Forelimb muscle (tissue), 1 donor: ENCODE data around the gene CHRNB4. TPM values are rescaled to one million over a fixed set of nuclear protein-coding genes. Genes with fewer than 3 reads are reported as not detected.

ENCODE experiments used
- DNase-seq: peaks from one replicate; pipeline ENCODE4 v3.0.0-alpha.2; 2013; ENCODE audit warnings: low read depth
- polyA plus RNA-seq: library from polyadenylated mRNA; unstranded; fragments of 120-200 nt; gene quantifications from one replicate; pipeline ENCODE4 v1.2.1, GENCODE V29; 2013; ENCODE audit not compliant: insufficient read length

CHRNB4 gene
- polyA plus RNA-seq, 1 donor, result 0.18 TPM

GRCh38 chr15:78671626-78672211, 30.7 kb upstream of the CHRNB4 start:
- no peak for DNase-seq

GRCh38 chr15:78668987-78669386, 28.0 kb upstream of the CHRNB4 start:
- no peak for DNase-seq

GRCh38 chr15:78667578-78668236, 26.7 kb upstream of the CHRNB4 start:
- DNase-seq, result no peak

GRCh38 chr15:78666010-78666409, 25.0 kb upstream of the CHRNB4 start:
- DNase-seq, result no peak

GRCh38 chr15:78663703-78664102, 22.7 kb upstream of the CHRNB4 start:
- DNase-seq, result no peak

GRCh38 chr15:78662028-78662427, 21.0 kb upstream of the CHRNB4 start:
- DNase-seq, result no peak

GRCh38 chr15:78661001-78661400, 20.0 kb upstream of the CHRNB4 start:
- no peak for DNase-seq

GRCh38 chr15:78660584-78660983, 19.6 kb upstream of the CHRNB4 start:
- DNase-seq, result no peak

GRCh38 chr15:78658823-78659222, 17.8 kb upstream of the CHRNB4 start:
- DNase-seq, result no peak

GRCh38 chr15:78654272-78654671, 13.3 kb upstream of the CHRNB4 start:
- no peak for DNase-seq

GRCh38 chr15:78651930-78652615, 11.1 kb upstream of the CHRNB4 start:
- no peak for DNase-seq

- DNase-seq, result no peak
Measured at GRCh38 chr15:78651007-78651406, 10.0 kb upstream of the CHRNB4 start.

GRCh38 chr15:78650022-78650421, 9.0 kb upstream of the CHRNB4 start:
- DNase-seq, result no peak

- DNase-seq, result no peak
Measured at GRCh38 chr15:78645009-78645408, 4.0 kb upstream of the CHRNB4 start.

- no peak for DNase-seq
Measured at GRCh38 chr15:78642331-78642730, 1.3 kb upstream of the CHRNB4 start.

- DNase-seq, result no peak
Measured at GRCh38 chr15:78641749-78642275, 802 bp upstream of the CHRNB4 start.

GRCh38 chr15:78640527-78641101, 396 bp downstream of the CHRNB4 start:
- no peak for DNase-seq

GRCh38 chr15:78638658-78639314, 2.2 kb downstream of the CHRNB4 start:
- DNase-seq, result no peak

- no peak for DNase-seq
Measured at GRCh38 chr15:78637776-78638435, 3.1 kb downstream of the CHRNB4 start.

- no peak for DNase-seq
Measured at GRCh38 chr15:78636378-78636859, 4.6 kb downstream of the CHRNB4 start.

- DNase-seq, result no peak
Measured at GRCh38 chr15:78635346-78635745, 5.7 kb downstream of the CHRNB4 start.
